Muscle of leg (tissue), 9 donors: ENCODE results near the gene ZNF766. TPM values are rescaled to one million over a fixed set of nuclear protein-coding genes. Genes with fewer than 3 reads are reported as not detected.

Experiments
- polyA plus RNA-seq, 8 donors: library from polyadenylated mRNA; unstranded; fragments of 120-200 nt; gene quantifications; one replicate each; pipeline versions ENCODE4 v1.2.1 to v1.2.3, GENCODE V29; 2013; ENCODE audit warnings: inconsistent platforms in 1 of 8, low replicate concordance in 1 of 8; ENCODE audit not compliant: insufficient read length in 8 of 8, insufficient read depth in 1 of 8
- total RNA-seq: library from RNA; stranded (reverse); fragments of 120-200 nt; gene quantifications from one replicate; pipeline ENCODE4 v1.2.4, GENCODE V29; 2013

Gene ZNF766
- total and polyA plus RNA-seq, 9 donors: 6.5 to 17.3 (median 11.1) TPM

Other genes with a start within 250 kb of the ZNF766 start
- 10.2 TPM for gene ZNF614, start 241.2 kb upstream of the ZNF766 start, total RNA-seq
- 1 to 10 TPM; 6.3 to 9.3 (median 8.3) TPM for gene ZNF614, start 241.2 kb upstream of the ZNF766 start, polyA plus RNA-seq
- 11.0 TPM for gene ZNF432, start 220.7 kb upstream of the ZNF766 start, total RNA-seq
- 10 to 100 TPM in 4 of 8 donors, 1 to 10 TPM in 4; 8.7 to 11.8 (median 10.1) TPM for gene ZNF432, start 220.7 kb upstream of the ZNF766 start, polyA plus RNA-seq
- 18.1 TPM for gene ZNF841, start 173.8 kb upstream of the ZNF766 start, total RNA-seq
- gene ZNF841, start 173.8 kb upstream of the ZNF766 start, polyA plus RNA-seq: 10 to 100 TPM in 3 of 8 donors, 1 to 10 TPM in 5; 7.9 to 14.4 (median 9.3) TPM
- 11.6 TPM for gene ZNF616, start 129.6 kb upstream of the ZNF766 start, total RNA-seq
- gene ZNF616, start 129.6 kb upstream of the ZNF766 start, polyA plus RNA-seq: 10 to 100 TPM in 1 of 8 donors, 1 to 10 TPM in 7; 5.6 to 10.4 (median 8.8) TPM
- 15.4 TPM for gene ZNF836, start 98.0 kb upstream of the ZNF766 start, total RNA-seq
- 1 to 10 TPM; 6.5 to 9.3 (median 7.6) TPM for gene ZNF836, start 98.0 kb upstream of the ZNF766 start, polyA plus RNA-seq
- 136 TPM for gene PPP2R1A, start 79.5 kb upstream of the ZNF766 start, total RNA-seq
- gene PPP2R1A, start 79.5 kb upstream of the ZNF766 start, polyA plus RNA-seq: 100 to 1,000 TPM; 278 to 349 (median 314) TPM
- 9.0 TPM for gene ZNF480, start 27.6 kb downstream of the ZNF766 start, total RNA-seq
- gene ZNF480, start 27.6 kb downstream of the ZNF766 start, polyA plus RNA-seq: 1 to 10 TPM; 5.8 to 9.9 (median 8.8) TPM
- gene ZNF610, start 66.7 kb downstream of the ZNF766 start, total RNA-seq: 4.3 TPM
- gene ZNF610, start 66.7 kb downstream of the ZNF766 start, polyA plus RNA-seq: 1 to 10 TPM; 2.9 to 5.3 (median 3.9) TPM
- gene ZNF880, start 100.3 kb downstream of the ZNF766 start, total RNA-seq: 25.4 TPM
- gene ZNF880, start 100.3 kb downstream of the ZNF766 start, polyA plus RNA-seq: 10 to 100 TPM; 11.0 to 16.7 (median 14.9) TPM
- gene ZNF528, start 128.3 kb downstream of the ZNF766 start, total RNA-seq: 30.0 TPM
- 10 to 100 TPM; 14.1 to 27.8 (median 17.3) TPM for gene ZNF528, start 128.3 kb downstream of the ZNF766 start, polyA plus RNA-seq
- 0.22 TPM for gene ZNF534, start 159.6 kb downstream of the ZNF766 start, total RNA-seq
- 1 to 10 TPM in 3 of 8 donors, under 1 TPM in 5; 0.50 to 1.2 (median 0.73) TPM for gene ZNF534, start 159.6 kb downstream of the ZNF766 start, polyA plus RNA-seq
- 5.9 TPM for gene ZNF578, start 184.0 kb downstream of the ZNF766 start, total RNA-seq
- gene ZNF578, start 184.0 kb downstream of the ZNF766 start, polyA plus RNA-seq: 1 to 10 TPM; 1.3 to 4.1 (median 3.0) TPM